ENCODE results near the gene CFAP410.

GRCh38 chr21:44281801-44282200, 57.4 kb downstream of the CFAP410 start:
- no peak for TF ChIP-seq ZBTB33 (IDR thresholded peaks at IDR 0.05; ENCODE audit: borderline replicate concordance, low read depth)
- TF ChIP-seq CTCF (IDR thresholded peaks at IDR 0.05): no peak
- no peak for TF ChIP-seq TCF12 (IDR thresholded peaks at IDR 0.05)
- no peak for TF ChIP-seq EP300 (IDR thresholded peaks at IDR 0.05; ENCODE audit: borderline replicate concordance in 1 of 2, low read depth in 1 of 2, low read length in 1 of 2)
- TF ChIP-seq MEF2A (IDR thresholded peaks at IDR 0.05; ENCODE audit: borderline replicate concordance, low read depth): no peak
- no peak for TF ChIP-seq CHD2 (IDR thresholded peaks at IDR 0.05; ENCODE audit: low read length, partially characterized antibody)
